Globus pallidus (tissue), 1 donor: ENCODE data around the gene POLH.

Experiments used
- DNase-seq: peaks from one replicate; pipeline ENCODE4 v3.0.0-alpha.2; 2015; ENCODE audit warnings: low spot score

POLH gene

DNA sequence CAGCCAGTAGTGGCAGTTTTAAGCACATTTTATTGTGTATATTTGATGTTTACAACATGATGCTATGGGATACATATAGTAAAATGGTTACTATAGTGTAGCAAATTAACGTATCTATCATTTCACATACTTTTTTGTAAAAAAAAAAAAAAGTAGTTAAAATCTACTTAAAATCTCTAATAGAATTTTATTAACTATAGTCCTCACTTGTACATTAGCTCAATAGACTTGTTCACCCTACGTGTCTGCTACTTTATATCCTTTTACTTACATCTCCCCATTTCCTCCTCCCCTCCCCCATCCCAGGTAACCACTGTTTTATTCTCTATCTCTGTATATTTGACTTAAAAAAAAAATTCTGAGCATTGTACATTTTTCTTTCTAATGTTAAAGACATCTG lies 30.0 kb downstream of the POLH start:
- DNase-seq = no peak

DNA sequence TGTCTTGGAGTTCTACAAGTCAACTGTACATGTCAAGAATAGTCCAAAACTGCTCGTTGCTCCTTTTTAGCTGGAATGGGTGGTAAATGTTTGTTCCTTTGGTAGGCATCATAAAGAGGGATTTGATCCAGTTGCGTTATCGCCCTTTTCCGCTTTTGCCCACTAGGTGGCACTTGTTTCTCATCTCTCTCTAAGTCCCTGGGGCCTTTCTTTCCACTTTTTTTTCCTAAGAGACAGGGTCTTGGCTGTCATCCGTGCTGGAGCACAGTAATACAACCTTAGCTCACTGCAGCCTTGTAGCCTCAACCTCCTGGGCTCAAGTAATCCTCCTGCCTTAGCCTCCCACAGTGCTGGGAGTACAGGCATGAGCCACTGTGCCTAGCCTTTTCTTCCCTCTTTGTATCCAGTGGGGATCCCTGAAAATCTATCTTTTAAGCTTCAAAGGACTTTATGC lies 32.4 kb downstream of the POLH start:
- peak; percentile 73 for DNase-seq

DNA sequence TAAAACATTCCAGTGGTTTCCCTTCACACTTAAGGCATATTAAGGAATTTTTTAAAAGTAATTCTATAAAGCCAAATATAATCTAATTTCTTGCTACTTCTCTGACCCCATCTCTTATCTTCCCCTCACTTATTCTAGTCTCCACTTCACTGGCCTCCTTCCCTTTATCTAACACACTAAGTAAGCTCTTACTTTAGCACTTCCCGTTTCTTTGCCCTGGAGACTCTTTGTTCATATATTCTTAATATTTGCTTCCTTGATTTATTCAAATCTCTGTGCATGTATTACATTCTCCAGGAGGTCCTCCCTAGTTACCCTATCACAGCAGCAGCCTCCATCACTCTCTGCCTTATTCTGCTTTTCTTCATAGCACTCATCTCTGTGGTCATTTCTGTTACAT lies 32.8 kb downstream of the POLH start:
- DNase-seq = no peak

DNA sequence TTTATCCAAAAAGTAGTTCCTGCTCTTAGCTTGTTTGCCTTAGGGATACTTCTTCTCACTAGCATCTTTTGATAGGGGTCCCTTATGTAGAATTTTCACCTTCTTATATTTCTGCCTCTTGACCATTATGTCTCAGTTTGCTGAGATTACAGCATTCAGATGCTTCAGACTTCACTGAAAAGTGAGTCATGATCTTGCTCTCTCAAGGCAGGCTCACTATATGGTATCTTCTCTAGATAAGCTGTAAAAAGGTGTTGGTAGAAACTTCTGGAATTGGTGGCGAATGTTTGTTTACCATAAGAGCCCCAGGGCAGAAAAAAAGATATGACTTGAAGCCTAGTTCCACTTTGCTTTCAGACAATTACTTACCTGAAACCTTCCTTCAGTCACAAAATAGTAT lies 33.4 kb downstream of the POLH start:
- no peak for DNase-seq

DNA sequence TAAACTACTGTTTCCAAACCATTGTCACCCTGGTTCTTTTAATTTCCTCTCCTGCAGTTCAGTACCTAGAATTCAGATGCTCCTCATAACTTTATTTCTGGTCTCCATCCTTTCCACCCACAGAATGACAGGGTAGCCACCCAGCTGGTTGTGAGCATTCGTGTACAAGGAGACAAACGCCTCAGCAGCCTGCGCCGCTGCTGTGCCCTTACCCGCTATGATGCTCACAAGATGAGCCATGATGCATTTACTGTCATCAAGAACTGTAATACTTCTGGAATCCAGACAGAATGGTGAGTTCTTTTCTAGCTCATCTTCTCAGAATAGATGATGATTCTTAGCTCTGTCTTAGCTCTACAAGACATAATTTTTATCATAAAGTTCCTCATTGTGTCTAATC lies 34.4 kb downstream of the POLH start:
- no peak for DNase-seq

DNA sequence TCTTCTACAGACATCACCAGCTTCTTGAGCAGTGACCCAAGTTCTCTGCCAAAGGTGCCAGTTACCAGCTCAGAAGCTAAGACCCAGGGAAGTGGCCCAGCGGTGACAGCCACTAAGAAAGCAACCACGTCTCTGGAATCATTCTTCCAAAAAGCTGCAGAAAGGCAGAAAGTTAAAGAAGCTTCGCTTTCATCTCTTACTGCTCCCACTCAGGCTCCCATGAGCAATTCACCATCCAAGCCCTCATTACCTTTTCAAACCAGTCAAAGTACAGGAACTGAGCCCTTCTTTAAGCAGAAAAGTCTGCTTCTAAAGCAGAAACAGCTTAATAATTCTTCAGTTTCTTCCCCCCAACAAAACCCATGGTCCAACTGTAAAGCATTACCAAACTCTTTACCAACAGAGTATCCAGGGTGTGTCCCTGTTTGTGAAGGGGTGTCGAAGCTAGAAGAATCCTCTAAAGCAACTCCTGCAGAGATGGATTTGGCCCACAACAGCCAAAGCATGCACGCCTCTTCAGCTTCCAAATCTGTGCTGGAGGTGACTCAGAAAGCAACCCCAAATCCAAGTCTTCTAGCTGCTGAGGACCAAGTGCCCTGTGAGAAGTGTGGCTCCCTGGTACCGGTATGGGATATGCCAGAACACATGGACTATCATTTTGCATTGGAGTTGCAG lies 37.9 kb downstream of the POLH start:
- no peak for DNase-seq

DNA sequence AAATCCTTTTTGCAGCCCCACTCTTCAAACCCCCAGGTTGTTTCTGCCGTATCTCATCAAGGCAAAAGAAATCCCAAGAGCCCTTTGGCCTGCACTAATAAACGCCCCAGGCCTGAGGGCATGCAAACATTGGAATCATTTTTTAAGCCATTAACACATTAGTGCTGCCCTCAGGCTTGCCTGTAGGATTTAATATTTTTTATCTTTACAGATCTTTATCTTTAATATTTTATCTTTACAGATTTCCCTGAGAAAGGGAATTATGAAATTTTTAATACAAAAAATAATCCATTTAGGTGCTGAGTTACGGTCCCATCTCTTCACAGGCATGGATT lies 38.4 kb downstream of the POLH start:
- DNase-seq = no peak

DNA sequence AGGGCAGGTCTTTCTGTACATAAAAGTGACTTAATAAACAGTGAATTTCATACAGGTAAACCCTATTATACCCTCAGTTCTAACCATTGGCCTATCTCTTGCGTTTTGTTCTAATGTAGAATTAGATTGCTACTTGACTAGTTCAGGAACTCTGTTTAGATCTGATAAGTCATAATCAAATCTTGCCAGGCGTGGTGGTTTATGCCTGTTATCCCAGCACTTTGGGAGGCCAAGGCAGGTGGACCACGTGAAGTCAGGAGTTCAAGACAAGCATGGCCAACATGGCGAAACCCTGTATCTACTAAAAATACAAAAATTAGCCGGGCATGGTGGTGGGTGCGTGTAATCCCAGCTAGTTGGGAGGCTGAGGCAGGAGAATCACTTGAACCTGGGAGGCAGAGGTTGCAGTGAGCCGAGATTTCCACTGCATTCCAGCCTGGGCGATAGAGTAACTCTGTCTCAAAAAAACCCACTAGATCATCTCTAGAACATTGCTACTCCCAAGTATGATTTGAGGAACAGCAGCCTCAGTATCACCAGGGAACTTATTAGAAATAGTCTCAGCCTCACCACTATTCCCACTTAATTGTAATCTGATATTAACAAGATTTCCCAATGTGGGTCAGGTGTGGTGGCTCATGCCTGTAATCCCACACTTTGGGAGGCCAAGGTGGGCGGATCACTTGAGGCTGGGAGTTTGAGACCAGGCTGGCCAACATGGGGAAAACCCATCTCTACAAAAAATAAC lies 40.9 kb downstream of the POLH start:
- DNase-seq = no peak

DNA sequence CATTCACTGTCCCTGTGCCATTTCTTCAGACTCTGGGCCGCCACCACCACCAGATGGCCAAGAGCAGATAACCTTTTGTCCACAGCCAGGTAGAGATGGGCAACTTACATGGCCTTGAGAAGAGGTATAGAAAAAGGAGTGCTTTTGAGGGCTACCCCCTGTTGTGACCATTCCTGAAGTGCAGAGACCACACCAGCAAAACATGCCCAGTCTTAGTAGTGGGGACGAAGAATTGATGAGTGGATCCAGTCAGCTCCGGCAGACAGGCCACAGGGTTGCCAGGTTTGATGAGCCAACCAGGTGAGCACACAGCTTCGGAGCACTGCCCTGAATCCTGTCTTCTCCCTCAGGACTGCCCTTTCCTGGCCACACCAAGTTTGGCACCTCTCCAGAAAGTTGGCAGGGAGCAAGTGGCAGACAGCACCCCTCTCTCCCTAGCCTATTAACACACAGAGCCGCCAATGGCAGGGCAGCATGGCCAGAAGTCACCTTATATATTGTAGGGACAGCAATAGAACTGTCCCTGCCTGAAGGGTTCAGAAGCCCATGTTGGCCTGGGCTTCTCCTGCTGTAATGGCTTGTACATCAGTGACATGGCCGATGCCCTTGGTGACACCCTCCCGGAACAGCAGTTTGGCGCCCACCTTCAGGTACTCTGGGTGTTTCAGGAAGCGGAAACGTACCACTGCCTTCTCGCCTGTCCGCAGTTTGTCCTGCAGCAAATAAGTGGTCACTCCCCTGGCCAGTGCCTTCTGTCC lies 45.3 kb downstream of the POLH start:
- no peak for DNase-seq

DNA sequence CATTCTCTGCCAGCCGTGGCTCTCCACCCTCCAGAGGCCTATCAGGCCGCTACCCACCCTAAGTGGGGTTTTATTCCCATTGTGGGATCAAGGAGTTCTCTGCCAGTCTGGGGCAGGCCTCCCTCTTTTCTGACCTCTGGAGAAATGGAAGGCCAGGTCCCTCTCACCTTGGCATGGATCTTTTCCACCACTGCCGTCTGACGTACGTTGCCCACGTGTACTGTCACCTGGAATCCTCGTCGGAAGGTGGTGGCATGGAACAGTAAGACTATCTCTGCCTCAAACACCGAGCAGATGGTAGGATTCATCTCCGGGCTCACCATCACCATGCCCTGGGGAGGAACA lies 45.8 kb downstream of the POLH start:
- no peak for DNase-seq

DNA sequence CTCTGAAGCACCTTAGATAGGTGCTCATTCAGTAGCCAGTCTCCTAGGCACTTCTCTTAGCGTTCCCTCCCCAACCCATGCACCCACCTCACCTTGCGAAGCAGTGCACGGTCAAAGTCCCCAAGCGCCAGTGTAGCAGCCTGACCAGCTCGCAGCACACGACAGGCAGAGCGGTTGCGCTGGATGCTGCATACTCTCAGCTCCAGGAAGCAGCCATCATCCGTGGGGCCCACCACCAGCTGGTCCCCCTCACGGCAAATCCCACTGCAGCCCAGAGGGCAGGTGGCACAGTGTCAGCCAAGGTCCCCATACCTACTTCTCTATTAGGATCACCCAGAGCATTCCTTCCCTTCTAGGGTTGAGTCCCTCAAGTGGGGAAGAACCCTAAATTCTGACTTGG lies 46.6 kb downstream of the POLH start:
- DNase-seq = no peak

DNA sequence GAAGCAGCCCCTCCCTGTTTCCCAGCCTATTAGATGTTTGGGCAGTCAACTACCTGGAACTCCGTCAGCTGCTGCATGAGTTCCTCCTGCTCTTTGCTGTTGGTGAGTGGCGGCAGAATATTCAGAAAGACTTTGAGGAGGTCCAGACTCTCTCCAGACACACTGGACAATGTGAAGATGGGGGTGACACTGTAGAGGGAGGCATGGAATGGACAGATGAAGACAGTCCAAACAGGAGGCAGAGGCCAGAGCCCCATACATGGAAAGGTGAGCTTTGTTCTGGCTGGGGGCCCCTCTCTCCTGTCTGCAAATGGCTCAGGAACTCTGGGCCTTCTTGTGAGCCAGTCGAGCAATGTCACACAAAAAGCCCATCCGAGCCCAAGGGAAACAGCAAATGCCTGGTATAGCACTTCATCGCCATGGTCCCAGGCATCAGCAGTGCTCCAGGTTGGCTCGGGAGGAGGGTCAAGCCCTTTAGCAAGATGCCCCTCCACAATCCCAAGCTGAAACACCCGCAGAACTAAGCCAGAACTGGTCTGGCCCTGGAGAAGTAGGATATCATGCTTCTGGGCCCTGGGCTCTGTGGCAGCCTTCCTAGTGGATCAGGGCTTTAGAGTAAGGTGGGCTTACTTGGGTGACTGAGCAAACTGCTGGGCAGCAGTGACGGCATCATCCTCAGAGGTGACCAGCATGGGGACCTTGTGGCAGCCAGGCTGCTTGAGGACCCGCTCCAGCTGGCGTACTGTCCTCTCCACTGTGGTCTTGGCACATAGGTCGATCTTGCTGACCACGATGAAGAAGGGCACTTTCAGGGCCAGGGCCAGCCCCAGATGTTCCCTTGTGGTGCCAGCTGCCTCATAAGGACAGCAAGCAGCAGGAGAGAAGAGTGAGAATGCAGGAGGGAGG lies 48.1 kb downstream of the POLH start:
- no peak for DNase-seq

DNA sequence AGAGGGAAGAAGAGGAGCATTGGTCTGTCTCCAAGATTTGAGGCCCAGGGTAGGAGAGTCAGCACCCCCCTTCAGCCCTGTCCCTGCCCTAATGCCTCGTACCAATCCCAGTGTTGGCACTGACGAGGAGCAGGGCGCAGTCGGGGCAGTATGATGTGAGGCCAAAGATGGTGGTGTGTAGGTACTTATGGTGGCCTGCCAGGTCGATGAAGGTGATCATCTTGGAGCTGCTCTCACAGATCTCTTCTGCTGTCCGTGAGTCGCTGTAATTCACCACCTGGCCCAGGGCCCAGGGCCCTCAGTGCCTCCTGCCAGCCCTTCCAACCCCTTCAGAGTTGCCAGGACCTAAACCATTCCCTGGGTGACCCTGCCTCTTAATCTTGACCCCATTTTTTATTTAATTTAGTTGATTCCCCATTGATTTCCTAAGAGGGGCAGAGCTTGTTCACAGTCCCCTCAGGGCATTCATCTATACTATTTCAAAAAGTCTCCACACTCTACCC lies 48.9 kb downstream of the POLH start:
- no peak for DNase-seq

DNA sequence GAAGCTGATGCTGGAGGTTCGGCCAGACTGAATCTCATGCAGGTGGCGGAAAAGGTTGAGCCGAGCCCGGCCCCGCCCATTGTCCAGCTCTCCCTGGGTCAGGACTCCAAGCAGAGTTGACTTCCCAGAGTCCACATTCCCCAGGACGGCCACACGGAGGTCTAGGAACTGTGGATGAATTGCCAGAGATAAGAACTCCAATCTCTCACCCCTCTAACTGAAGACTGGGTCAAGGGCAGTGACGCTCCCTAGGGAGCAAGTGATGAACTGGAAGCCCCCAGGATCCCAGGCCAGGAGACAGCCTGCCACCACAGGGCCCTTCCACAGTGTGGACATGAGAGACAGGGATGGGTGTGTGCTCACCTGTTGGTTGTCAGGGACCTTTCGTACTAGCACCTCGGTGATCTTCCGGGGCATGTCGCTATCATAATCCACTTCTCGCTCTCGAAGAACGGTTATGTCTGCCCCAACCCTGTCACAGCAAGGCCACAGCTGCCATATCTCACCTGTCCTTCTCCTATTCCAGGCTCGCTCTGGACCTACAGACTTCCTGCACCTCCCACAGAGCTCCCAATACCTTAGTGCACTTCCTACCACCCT lies 49.5 kb downstream of the POLH start:
- DNase-seq = no peak

DNA sequence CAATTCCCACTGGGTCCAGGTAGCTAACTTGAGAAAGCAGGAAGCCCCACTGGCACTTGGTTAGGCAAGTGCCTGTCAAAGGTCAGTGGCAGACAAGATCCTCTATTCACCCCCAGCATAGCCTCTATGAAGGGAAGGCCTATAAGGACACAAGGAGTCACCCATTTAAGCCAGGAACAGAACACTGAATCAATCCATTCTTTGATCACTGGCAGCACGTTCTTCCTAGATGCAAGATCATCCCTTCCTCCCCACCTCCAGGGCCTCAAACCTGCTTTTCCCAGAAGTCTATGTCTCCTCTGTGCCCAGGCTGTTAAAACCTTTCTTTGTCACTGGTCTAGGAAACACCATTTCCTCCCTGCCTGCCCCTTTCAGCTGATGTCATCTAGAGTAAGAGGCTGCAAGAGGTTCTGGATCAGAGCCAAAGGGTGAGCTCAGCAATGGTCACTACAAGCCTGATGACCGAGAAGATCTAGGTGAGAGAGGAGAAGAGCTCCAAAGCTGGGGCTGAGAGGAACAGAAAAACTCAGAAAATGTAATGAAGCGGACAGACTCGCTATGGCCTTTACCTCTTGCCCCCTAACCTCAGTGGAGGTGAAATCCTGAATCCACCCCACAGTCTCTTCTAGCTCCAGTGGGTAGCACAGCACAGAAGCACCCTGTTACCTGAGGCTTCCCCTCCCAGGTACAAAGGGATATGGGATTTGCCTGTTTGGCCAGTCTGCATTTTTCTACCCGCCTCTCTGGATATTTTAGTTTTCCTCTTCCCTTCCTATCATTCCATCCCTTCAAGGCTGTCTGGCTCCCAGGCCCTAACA lies 51.2 kb downstream of the POLH start:
- peak; percentile 40 for DNase-seq

DNA sequence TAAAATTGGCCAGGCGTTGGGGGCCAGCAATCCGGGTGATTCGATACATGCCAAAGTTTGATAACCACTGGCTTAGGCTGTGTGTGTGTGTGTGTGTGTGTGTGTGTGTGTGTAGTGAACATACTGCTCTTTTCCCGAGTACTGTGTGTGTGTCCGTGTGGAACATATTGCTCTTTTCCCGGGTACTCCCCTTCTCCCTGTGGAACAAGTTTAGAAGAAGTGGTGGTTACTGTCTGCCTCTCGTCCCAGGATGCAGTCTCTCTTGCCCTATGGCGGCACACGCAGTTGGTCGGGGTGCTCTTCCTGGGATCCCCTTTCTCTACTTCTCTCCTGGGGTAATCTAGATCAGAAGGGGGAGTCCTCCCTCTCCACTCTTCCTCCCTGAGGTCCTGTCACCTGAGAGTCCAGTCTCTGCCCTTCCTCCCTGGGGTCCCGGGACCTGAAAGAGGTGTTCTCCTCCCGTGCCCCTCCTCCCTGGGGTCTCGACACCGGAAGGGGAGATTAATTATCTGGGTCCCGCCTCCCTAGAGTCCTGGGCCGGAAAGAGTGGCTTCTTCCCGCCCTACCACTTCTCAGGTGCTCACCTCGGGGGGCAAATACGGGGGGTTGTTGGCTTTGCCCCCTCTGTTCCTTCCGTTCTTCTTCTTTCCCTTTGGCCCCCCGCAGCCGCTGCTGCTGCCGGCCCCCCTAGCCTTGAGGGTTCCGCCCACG lies 52.6 kb downstream of the POLH start:
- peak; percentile 48 for DNase-seq

DNA sequence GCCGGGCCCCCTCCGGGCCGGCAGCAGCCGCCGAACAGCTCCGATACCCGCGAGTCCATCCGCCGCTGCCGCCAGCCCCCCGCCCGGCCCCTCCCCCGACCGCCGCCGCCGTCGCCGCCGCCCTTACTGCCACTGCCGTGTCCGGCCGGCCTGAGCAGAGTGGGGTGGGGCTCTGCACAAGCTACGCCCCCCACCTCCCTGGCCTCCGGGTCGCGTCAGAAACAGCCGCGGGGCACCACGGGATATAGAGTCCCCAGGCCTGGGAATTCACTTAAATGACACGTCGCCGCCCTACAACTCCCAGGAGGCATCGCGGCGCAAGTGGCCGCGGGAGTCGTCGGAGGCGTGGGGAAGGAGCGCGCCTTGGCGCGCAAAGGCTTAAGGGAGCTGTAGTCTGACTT lies 53.1 kb downstream of the POLH start, which contains the start of gene GTPBP2:
Gene GTPBP2 (minus strand): TSS at position 161 of the 401 bp plus-strand sequence. CDS start 102 bp downstream, at position 59.
- DNase-seq = peak; percentile 100

DNA sequence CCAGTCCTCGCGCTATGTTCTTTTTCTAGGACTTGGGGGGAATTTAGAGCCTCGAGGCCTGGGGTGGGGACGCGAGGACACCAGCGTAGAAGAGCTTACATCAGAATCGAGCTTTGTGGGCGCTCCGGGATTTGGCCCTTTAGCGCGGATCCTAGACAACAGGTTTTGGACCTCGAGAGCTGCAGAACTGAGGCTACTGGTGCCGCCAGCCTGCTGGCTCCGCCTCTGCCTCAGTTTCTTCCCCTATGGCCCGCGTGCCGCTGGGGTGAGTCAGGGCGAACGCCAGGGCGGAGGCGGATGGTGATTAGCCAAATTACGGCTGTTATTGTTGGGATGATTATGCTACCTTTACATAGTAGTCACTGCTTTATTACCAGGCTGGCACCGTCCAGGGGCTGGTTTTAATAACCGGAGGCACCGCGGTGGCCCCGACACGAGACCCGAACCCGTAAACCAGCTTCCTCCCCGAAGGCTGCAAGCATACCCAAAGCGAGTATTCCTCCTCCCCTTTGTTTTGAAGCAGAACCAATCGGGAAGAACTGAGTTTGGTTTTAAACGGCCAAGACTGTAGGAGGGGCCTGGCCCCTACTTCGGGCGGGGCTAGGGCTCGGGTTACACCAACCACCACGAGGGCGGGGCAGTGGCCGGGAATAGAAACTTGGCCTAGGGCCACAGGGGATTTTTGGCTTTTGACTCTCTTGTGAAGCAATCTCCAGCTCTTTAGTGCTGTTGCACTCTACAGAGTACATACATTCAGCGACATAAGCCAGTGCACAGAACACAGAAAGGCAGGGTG lies 53.7 kb downstream of the POLH start:
- peak; percentile 88 for DNase-seq

DNA sequence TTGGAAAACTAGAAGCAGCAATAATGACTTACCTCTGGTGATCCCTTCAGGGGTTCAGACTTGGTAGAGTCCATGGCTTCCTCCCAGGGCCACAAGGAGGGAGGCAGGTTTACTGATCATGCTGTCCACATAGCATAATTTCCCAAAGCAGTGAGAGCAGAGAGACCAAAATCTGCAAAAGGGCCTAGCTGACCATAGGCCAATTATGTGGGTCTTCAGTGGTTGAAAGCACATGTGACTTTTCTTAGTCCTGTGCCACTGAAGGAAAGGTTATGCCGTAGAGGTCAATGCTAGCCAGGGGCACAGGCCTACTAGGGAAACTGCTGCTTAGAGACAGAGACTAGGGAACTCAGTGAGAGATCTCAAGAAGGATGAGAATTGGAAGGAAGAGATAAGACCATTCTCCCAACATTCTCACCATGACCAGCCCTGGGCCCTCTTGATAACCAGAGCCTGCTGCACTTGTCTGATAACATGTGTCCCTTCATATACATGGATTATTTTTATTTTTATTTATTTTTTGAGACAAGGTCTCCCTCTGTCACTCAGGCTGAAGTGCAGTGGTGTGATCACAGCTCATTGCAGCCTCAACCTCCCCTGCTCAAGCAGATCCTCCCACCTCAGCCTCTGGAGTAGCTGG lies 55.1 kb downstream of the POLH start:
- no peak for DNase-seq
